K562 (cell line): ENCODE data around the gene TIMM8A. TPM values are rescaled to one million over a fixed set of nuclear protein-coding genes. Genes with fewer than 3 reads are reported as not detected.

Source experiments
- ARNT ChIP-seq, 2 experiments: fragments of 450-650 bp; IDR thresholded peaks; 2 replicates each; pipeline ENCODE4 v1.6.1; 2016; ENCODE audit warnings: mild to moderate bottlenecking in 1 of 2
- ATF7 ChIP-seq: fragments of 450-650 bp; IDR thresholded peaks from 2 replicates; pipeline ENCODE4 v1.7.1; 2014; ENCODE audit warnings: mild to moderate bottlenecking, moderate library complexity
- BCL6 ChIP-seq: fragments of 250-450 bp; sonication (Bioruptor Pico); IDR thresholded peaks from 2 replicates; pipeline ENCODE4 v1.4.0; 2020
- GABPB2 ChIP-seq: fragments of 250-450 bp; sonication (Bioruptor Pico); conservative IDR thresholded peaks from 2 replicates; pipeline ENCODE4 v1.5.1; 2021; ENCODE audit warnings: mild to moderate bottlenecking
- GTF2A2 ChIP-seq: IDR thresholded peaks from 2 replicates; pipeline ENCODE4 v1.6.1; 2016; ENCODE audit warnings: mild to moderate bottlenecking, missing genetic modification characterization, missing compliant biosample characterization
- GTF2F1 ChIP-seq: IDR thresholded peaks from 2 replicates; pipeline ENCODE4 v1.6.1; 2011; ENCODE audit warnings: low read depth, low read length, improper control_type of control experiment
- HMG20B ChIP-seq: fragments of 250-450 bp; sonication (Bioruptor Pico); IDR thresholded peaks from 2 replicates; pipeline ENCODE4 v1.5.0; 2021; ENCODE audit warnings: mild to moderate bottlenecking
- JUN ChIP-seq, 2 experiments: sonication (generic) in 1 of 2; formaldehyde crosslinking in 1 of 2; IDR thresholded peaks; 2 replicates each; pipeline versions ENCODE4 v1.6.1 to v1.8.0; 2012 to 2022; ENCODE audit warnings: borderline replicate concordance in 2 of 2, mild to moderate bottlenecking in 2 of 2, improper control_type of control experiment in 1 of 2, low read depth in 1 of 2, low read length in 1 of 2, missing genetic modification reagents in 1 of 2
- NCOA2 ChIP-seq, 2 experiments: fragments of 450-650 bp; IDR thresholded peaks; 2 replicates each; pipeline ENCODE4 v1.6.1; 2018; ENCODE audit warnings: mild to moderate bottlenecking in 2 of 2, moderate library complexity in 1 of 2; ENCODE audit not compliant: partially characterized antibody in 2 of 2
- RBM22 ChIP-seq: fragments of 200-400 bp; formaldehyde crosslinking; IDR thresholded peaks from 2 replicates; pipeline ENCODE4 v1.6.1; 2018; ENCODE audit warnings: low read length, low read depth; ENCODE audit not compliant: poor library complexity, severe bottlenecking
- TRIM28 ChIP-seq: fragments of 450-650 bp; IDR thresholded peaks from 2 replicates; pipeline ENCODE4 v1.6.1; 2017
- ZNF124 ChIP-seq: sonication (generic); formaldehyde crosslinking; IDR thresholded peaks from 2 replicates; pipeline ENCODE4 v1.8.1; 2022; ENCODE audit warnings: missing genetic modification reagents
- ZNF197 ChIP-seq: fragments of 200-800 bp; sonication (Bioruptor generic); IDR thresholded peaks from 2 replicates; pipeline ENCODE4 v1.6.1; 2016; ENCODE audit warnings: low read depth, missing genetic modification characterization, missing compliant biosample characterization
- ZNF696 ChIP-seq: fragments of 250-450 bp; sonication (Bioruptor Pico); conservative IDR thresholded peaks from 2 replicates; pipeline ENCODE4 v1.4.0; 2020; ENCODE audit warnings: mild to moderate bottlenecking, moderate library complexity
- polyA plus RNA-seq, 8 experiments: library from polyadenylated mRNA; depleted of rRNA in 4 of 8; stranded (reverse) in 5 of 8; unstranded in 3 of 8; fragments of >200 nt; fragmentation: Nextera tagmentation in 2 of 8; fragmentation: Illumina TruSeq in 1 of 8; extraction: Ambion mirVana in 2 of 8; extraction: Trizol in 1 of 8; gene quantifications; 2 replicates each; pipeline versions ENCODE4 v1.2.1 to v1.2.3, GENCODE V29; 2011 to 2014; ENCODE audit warnings: inconsistent platforms in 1 of 8, missing spikeins in 1 of 8
- total RNA-seq, 7 experiments: library from RNA; depleted of rRNA in 6 of 7; stranded (reverse); fragments of >200 nt in 6 of 7; fragmentation: Illumina TruSeq in 2 of 7; extraction: Trizol in 2 of 7; gene quantifications; 2 replicates each; pipeline versions ENCODE4 v1.2.1 to v1.2.3, GENCODE V29; 2011 to 2021; ENCODE audit warnings: low replicate concordance in 1 of 7
- TF ChIP-seq, protein P1 (sequence below): IDR thresholded peaks from 2 replicates; pipeline ENCODE4 v1.6.1; 2011; ENCODE audit not compliant: insufficient read length; ENCODE audit errors: extremely low read depth
- TF ChIP-seq, protein P2 (sequence below): fragments of 250-450 bp; sonication (Bioruptor Pico); IDR thresholded peaks from 2 replicates; pipeline ENCODE4 v1.4.0; 2020
- TF ChIP-seq, protein P3 (sequence below): sonication (generic); formaldehyde crosslinking; IDR thresholded peaks from 2 replicates; pipeline ENCODE4 v1.8.0; 2022; ENCODE audit warnings: mild to moderate bottlenecking, missing genetic modification reagents
- TF ChIP-seq, protein P4 (sequence below): fragments of 450-650 bp; IDR thresholded peaks from 2 replicates; pipeline ENCODE4 v1.6.1; 2018; ENCODE audit warnings: mild to moderate bottlenecking, low read depth; ENCODE audit not compliant: partially characterized antibody
- TF ChIP-seq, protein P5 (sequence below): sonication (generic); formaldehyde crosslinking; IDR thresholded peaks from 2 replicates; pipeline ENCODE4 v1.8.1; 2022; ENCODE audit warnings: missing genetic modification reagents

TIMM8A gene
- total and polyA plus RNA-seq, 9 of the 15 experiments (the other 6 are each of a cell fraction or from before 2014, with no cell fraction given) = 10.9 to 132 (median 41.1) TPM

DNA sequence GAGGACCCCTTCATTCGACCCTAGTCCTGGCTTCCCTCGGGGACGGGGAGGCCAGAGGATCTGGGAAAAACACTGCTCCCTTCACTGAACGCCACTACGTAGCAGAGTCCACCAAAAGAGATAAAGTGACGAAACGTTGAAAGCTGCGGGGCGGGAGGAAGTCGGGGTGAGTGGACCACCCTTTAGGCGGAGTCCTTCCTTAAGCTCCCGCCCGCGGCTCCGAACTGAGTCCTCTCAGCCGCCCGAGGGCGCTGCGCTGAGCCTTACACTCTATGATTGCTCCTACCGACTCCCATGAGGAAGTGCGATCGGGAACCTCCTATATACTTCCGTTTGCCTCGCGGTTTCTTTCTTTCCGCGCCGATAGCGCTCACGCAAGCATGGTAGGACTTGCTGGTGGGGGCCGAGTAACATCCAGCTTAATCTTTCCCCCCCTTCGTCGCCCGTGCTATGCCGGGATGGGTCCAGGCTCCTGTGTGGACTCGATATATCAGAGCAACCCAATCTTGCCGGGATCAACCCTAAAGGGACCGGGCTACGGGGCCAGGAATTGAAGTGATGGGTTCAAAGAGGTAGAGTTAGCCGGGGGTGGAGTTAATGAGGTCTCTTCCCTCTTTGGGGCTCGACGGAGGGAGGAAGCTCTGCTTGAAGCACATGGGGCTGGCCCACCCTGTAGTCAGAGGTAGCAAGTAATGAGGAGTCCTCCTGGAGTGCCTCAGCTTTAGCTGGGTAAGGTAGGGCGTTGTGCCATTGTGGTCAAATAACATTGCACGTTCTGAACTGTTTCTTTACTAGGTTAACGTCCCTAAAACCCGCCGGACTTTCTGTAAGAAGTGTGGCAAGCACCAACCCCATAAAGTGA, 42.4 kb upstream of the TIMM8A start, which contains the start of gene RPL36A (continued):
- no peak for TF ChIP-seq ZNF696 (CRISPR knock-in tag)
- TF ChIP-seq ATF7 = peak; percentile 72; the same call in 1 of the 2 replicates
- 0 out of 2 replicates have a peak, but pooled peaks have one; percentile 39 for TF ChIP-seq GTF2A2 (tag)
- peak; percentile 3; the same call in 1 of the 2 replicates for TF ChIP-seq JUN (IDR thresholded peaks at IDR 0.05; ENCODE audit: borderline replicate concordance, low read depth, low read length)
- no peak for TF ChIP-seq JUN (CRISPR knock-in tag; IDR thresholded peaks at IDR 0.05; ENCODE audit: borderline replicate concordance)
- TF ChIP-seq, protein P1, sequence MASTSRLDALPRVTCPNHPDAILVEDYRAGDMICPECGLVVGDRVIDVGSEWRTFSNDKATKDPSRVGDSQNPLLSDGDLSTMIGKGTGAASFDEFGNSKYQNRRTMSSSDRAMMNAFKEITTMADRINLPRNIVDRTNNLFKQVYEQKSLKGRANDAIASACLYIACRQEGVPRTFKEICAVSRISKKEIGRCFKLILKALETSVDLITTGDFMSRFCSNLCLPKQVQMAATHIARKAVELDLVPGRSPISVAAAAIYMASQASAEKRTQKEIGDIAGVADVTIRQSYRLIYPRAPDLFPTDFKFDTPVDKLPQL = peak; percentile 79
- TF ChIP-seq, protein P2, sequence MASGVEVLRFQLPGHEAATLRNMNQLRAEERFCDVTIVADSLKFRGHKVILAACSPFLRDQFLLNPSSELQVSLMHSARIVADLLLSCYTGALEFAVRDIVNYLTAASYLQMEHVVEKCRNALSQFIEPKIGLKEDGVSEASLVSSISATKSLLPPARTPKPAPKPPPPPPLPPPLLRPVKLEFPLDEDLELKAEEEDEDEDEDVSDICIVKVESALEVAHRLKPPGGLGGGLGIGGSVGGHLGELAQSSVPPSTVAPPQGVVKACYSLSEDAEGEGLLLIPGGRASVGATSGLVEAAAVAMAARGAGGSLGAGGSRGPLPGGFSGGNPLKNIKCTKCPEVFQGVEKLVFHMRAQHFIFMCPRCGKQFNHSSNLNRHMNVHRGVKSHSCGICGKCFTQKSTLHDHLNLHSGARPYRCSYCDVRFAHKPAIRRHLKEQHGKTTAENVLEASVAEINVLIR (CRISPR knock-in tag) = no peak
- TF ChIP-seq, protein P3, sequence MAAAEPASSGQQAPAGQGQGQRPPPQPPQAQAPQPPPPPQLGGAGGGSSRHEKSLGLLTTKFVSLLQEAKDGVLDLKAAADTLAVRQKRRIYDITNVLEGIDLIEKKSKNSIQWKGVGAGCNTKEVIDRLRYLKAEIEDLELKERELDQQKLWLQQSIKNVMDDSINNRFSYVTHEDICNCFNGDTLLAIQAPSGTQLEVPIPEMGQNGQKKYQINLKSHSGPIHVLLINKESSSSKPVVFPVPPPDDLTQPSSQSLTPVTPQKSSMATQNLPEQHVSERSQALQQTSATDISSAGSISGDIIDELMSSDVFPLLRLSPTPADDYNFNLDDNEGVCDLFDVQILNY = no peak
- no peak for TF ChIP-seq RBM22
- no peak for TF ChIP-seq HMG20B (CRISPR knock-in tag)
- no peak for TF ChIP-seq ZNF124 (CRISPR knock-in tag)
- TF ChIP-seq, protein P4, sequence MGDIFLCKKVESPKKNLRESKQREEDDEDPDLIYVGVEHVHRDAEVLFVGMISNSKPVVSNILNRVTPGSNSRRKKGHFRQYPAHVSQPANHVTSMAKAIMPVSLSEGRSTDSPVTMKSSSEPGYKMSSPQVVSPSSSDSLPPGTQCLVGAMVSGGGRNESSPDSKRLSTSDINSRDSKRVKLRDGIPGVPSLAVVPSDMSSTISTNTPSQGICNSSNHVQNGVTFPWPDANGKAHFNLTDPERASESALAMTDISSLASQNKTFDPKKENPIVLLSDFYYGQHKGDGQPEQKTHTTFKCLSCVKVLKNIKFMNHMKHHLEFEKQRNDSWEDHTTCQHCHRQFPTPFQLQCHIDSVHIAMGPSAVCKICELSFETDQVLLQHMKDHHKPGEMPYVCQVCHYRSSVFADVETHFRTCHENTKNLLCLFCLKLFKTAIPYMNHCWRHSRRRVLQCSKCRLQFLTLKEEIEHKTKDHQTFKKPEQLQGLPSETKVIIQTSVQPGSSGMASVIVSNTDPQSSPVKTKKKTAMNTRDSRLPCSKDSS = no peak
- TF ChIP-seq GTF2F1 = peak; percentile 88; the same call in 1 of the 2 replicates
- TF ChIP-seq TRIM28 = no peak
- TF ChIP-seq GABPB2 (CRISPR knock-in tag) = no peak
- no peak for TF ChIP-seq ZNF197
- TF ChIP-seq, protein P5, sequence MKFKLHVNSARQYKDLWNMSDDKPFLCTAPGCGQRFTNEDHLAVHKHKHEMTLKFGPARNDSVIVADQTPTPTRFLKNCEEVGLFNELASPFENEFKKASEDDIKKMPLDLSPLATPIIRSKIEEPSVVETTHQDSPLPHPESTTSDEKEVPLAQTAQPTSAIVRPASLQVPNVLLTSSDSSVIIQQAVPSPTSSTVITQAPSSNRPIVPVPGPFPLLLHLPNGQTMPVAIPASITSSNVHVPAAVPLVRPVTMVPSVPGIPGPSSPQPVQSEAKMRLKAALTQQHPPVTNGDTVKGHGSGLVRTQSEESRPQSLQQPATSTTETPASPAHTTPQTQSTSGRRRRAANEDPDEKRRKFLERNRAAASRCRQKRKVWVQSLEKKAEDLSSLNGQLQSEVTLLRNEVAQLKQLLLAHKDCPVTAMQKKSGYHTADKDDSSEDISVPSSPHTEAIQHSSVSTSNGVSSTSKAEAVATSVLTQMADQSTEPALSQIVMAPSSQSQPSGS (CRISPR knock-in tag) = no peak
- TF ChIP-seq BCL6 = no peak
- peak in 1 of 2 experiments; percentile 52; a peak in 1 of 4 replicates for TF ChIP-seq ARNT (IDR thresholded peaks at IDR 0.05)
- TF ChIP-seq NCOA2 (IDR thresholded peaks at IDR 0.05; ENCODE audit: partially characterized antibody in 2 of 2) = no peak
